HCT116 (cell line): ENCODE results near the gene GGA1.

Source experiments
- MAX ChIP-seq: IDR thresholded peaks from 2 replicates; pipeline ENCODE4 v1.6.1; 2012
- RAD21 ChIP-seq: IDR thresholded peaks from 2 replicates; pipeline ENCODE4 v1.6.1; 2012; ENCODE audit warnings: low read depth, mild to moderate bottlenecking

GRCh38 chr22:37561212-37562048, 47.2 kb upstream of the GGA1 start:
- TF ChIP-seq MAX (no peak), RAD21 (no peak)
